NCI-H345 treated with DMSO at 0.1 percent for 48 hours (cell line): ENCODE data around the gene CHRNA3.

Experiments
- DNase-seq: peaks from one replicate; lab custom pipeline; 2025; ENCODE audit not compliant: unreplicated experiment; lab: John Stamatoyannopoulos, UW

CHRNA3 gene

GRCh38 chr15:78637776-78638435 is 17.1 kb upstream of the CHRNA3 start:
- DNase-seq: no peak

DNA sequence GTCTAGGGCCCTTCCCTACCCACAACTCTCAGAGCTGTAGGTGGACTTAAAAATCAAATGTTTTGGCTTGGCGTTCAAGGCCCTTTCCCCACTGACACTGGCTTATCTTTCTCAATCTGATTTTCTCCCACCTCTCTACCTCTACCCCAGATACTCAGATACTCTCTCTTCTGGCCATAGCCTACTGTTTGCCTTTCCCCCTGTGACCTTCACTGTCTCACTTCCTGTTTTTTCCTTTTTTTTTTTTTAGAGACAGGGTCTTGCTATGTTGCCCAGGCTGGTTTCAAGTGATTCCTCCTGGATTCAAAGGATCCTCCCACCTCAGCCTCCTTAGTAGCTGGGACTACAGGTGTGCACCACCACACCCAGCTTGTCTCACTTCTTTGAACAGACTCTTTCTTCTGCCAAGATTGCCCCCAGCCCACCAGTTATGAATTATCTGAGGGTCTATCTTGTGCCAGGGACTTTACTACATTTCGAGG is 15.6 kb upstream of the CHRNA3 start:
- DNase-seq: no peak

- DNase-seq: no peak
Measured at GRCh38 chr15:78635346-78635745, 14.6 kb upstream of the CHRNA3 start.

- DNase-seq: no peak
Measured at GRCh38 chr15:78634210-78635145, 13.7 kb upstream of the CHRNA3 start.

DNA sequence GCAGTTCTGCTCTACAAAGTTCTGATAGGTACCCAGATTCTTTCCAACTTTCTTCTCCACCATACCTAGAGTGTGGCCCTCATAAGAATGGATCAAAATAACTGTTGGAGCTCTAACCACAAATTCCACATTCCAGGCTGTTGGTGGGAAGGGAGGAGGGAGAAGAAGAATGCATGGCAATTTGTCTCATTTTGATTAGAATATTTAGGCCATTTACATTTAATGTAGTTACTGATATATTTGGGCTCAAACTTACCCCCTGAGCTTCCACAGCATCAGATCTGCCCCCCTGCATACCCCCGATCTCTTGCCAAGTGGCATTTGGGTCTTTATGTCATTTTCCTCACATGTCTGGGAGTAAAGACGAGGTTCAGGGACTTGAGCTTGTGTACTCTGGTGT is 12.6 kb upstream of the CHRNA3 start:
- DNase-seq: no peak

DNA sequence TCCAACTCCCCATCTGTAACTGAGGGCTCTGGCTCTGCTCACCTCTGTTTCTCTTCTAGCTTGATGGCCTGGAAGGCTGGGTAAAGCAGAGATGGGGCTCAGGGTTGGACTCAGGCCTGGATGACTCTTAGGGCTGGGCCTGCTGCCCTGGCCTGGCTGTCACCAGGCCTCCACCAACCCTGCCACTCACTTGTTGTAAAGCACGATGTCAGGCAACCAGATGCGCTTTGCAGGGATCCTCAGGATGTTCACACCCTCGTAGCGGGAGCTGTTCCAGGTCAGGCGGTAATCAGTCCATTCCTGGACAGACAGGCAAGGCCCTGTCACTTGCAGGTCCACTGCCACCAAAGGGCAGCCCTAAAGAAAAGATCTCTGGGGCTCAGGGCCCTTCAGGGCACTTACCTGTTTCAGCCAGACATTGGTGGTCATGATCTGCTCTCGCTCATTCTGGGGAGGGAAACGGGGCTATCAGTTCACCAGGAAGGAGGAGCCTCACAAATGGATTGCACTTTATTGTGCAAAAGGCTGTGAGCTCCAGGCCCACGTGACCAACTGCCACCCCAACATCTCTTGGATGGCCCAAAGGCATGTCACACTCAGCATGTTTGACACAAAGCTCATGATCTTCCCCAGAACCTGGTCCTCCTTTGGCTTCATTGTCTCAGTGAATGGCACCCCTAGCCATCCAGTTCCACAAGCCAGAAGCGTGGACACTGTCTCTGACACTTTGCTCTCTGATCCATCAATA is 10.3 kb upstream of the CHRNA3 start:
- DNase-seq: no peak

GRCh38 chr15:78629716-78630065 is 8.9 kb upstream of the CHRNA3 start:
- no peak for DNase-seq

GRCh38 chr15:78629031-78629715 is 8.4 kb upstream of the CHRNA3 start:
- DNase-seq: no peak

DNA sequence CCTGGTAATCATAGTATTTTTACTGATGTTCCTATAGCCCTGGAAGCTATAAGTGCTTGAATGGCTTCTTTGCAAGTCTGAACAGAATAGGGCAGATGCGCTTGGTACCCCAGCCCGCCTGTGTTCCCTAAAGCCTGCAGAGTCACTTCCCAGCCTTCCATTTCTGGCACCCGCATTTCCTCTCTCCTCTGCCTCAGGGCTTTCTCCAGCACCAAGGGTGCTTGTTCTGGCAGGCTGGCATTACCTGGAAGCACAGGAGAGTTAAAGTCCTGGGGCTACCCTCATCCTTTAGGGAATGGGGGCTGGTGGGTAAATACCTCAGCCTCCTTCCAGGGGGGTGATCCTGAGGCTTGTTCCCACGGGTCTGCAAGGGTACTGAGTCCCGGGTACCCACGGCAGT is 7.4 kb upstream of the CHRNA3 start:
- DNase-seq: no peak

GRCh38 chr15:78627348-78627747 is 6.6 kb upstream of the CHRNA3 start:
- DNase-seq: no peak

DNA sequence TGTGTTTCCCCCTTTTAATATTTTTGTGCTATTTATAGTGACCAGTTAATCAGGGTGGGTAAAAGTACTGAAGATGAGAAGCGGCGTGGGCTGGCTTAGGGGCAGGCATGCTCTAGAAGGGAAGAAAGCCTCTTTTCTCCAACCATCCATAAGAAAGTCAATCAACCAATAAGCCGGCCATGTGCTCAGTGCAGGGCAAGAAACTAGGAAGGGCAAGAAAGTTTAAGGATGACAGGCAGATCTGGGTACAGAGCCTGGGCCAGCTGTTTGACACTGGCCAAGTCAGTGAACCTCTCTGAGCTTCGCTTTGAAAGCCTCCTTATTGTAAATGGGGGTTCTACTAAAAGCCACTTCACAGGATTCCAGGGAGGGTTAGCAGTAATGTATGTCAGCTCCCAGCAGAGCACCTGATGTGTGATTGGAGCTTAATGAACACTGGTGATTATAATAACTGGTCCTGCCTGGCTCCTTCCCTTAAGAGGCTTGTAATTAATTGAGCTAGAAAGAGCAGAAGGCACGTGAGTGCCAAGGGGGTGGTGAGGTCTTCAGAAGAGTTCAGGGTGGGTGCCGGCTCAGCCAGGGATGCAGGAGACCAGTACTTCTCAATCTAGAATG is 5.7 kb upstream of the CHRNA3 start:
- no peak for DNase-seq

DNA sequence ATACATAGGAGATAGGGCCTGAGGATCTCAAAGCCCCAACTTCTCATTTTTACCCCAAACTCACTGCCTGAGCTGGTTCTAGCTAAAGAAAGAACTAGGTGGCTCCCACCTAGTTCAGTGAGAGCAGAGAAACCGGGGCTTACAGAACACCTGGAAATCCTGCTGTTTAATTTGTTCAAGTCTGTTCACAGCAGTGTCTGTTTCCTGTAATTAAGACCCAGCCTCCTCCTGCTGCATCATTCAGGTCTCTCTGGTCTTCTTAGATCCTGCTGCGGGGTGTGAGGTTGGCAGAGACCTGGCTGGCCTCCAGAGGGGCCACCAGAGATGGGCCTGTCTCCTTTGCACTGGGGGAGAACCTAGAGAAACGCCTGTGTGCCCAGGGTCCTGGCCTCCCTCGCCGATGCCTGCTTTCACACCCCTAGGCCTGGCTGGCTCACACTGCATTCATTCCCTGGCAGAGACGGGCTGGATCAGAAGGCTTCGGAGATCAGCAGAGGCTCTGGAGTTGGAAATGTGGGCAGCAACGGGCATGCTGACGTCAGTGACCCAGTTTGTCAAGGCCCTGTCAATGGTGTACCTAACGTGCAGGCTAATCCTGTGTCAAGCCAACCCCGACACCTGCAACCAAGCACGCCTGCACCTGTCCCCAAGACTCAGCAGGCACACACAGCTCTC is 4.9 kb upstream of the CHRNA3 start:
- peak; percentile 42 for DNase-seq

DNA sequence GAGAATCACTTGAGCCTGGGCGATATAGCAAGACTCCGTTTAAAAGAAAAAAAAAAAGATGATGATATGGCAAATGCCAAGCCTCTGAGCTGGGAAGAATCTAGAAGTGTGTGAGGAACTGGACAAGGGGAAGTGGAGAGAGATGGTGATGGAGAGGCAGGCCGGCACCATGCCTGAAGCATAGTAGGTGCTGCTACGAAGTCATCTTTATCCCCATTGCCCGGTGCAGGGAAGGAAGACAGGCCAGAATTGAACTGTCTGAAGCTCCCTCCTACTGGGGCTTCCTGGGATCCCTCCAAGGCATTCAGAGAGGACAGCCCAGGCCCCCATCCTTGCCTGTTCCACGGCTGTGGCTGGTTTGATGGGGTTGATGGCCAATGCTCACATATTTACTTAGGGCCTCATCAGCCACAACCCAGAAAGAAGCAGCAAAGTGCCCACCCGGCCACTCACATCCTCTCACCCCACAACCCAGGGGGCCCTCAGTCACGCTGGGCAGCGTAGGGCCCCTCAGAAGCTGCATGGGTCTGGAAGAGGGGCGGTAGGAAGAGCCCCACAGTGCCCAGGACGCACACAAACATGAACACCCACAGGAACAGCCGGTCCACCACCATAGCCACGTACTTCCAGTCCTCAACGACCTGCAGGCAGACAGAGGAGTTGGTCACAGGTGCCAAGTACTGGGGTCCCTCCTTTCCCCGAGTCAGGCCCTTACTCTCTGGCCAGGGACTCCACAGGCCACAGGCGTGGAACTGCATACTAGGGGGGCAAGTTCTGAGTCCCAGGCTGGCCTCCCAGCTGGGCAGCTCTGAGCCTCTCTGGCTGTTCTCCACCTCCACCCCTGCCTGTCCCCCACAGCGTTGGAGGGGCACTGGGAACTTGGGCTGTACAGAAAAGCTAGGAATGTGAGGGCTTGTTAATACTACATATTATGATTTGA is 4.1 kb upstream of the CHRNA3 start:
- no peak for DNase-seq

DNA sequence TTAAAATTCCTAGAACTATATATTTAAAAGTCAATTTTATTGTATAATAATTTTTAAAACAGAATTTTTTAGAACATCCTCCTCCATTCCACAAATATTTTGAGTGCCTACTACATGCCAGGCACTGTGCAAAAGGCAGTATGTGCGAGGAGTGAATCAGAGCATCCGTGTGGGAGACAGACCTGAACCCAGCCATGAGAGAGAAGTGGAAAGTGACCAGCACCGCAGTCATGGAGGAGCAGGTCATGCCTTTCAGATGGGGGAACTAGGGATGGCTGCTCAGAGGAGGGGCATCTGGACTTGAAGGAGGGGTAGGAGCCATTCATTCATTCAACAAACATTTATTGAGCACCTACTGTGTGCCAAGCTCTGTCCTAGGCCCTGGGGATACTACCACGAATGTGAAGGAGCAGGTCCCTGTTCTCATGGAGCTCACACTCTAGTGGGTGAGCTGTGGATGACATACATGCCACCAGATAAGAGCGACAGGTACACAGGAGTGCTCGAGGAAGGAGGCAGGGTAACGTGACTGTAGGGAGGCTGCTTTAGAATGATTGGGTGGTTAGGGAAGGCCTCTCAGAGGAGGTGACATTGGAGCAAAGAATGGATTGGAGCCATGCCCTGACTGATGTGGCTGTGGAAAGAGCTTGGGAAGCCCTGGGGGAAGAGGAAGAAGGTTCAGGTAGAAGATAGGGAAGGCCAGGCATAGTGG is 3.1 kb upstream of the CHRNA3 start:
- DNase-seq: no peak

DNA sequence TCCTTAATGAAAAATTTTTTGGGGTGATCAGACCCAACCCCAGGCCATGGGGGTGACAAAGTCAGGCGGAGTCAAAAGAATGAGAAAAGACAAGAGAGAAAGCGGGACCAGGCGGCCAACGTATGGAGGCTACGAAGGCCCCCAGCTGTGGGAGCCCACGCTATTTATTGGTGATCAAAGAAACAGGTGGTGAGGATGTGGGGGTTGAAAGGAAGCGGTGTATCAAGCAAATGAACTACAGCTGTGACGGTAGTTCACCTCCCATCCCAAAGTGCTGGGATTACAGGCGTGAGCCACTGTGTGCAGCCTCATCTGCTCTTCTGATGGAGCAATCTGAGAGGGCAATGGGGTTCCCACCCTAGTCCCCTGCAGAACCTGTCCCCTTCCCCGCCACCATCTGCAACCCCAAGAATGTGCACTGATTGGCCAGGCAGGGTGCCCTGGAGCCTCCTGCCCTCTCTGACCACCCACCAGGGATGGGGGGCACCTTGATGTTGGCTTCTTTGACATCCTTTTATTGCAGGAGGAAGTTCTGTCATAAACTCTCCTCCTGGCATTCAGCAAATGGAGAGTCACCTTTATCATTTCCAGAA is 1.1 kb upstream of the CHRNA3 start:
- no peak for DNase-seq

GRCh38 chr15:78620021-78620526 is 722 bp downstream of the CHRNA3 start:
- DNase-seq: no peak

DNA sequence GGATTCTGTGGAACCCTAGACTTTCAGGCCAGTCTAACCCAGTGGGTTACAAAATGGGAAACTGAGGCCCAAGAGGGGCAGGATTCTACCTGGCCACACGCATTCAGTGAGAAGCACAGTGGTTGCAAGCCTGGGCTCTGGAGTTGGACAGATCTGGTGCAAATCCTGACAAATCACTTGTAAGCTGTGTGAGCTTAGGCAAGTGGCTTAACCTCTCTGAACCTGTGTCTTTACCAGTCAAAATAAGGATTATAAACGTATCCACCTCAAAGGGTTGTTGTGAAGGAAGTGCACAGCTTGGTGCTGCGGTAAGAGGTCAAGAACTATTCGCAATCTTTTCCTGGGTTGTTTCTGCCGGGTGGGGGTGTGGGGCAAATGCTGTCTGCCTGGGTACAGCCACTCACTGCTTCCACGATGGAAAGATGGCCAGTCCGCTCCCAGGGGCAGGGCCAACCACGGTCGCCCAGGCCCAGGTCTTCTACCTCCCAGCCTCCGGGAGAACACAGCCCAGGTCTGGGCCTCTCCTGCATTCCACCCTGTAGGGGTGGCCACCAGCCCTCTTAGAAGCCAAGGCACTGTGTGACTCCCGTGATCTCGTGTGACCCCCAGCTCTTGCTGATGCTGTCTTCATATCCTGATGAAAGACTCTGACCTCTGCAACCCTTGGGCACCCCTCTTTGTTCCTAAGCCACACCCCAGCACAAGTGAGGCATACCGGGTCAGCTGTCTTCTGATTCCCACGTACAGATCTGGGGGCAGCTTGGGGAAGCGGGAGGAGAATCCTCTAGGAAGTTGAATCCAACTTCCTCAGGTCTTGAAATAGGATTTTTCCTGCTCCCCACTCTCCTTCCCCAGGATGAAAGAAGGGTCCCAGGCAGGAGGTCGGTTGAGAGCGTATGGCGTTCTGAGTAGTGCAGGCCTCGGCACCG is 1.5 kb downstream of the CHRNA3 start:
- no peak for DNase-seq
